ENCODE data around the gene PPARD. TPM values are rescaled to one million over a fixed set of nuclear protein-coding genes. Genes with fewer than 3 reads are reported as not detected.
A peak's percentile ranks its signal among the peaks of the same experiment; 100 is the strongest.
"Not testable (repeated sequence)": the region's sequence is repeated elsewhere in the genome, so short reads cannot be mapped to it uniquely, and the experiment has no call there.

PPARD gene
- total and polyA plus RNA-seq, 11 donors: 10.0 to 23.8 (median 13.8) TPM

- Histone ChIP-seq H3K4me1 (peaks cover 0 to 86% (median 18%) of the 10 kb centered on the region in 12 donors), H3K4me3 (peak overlapping the region in 1 of 12 donors; percentile 71), H3K36me3 (peaks cover 0 to 9% (median 0%) of the 10 kb centered on the region in 9 donors), H3K27me3 (no peaks in the 10 kb centered on the region), H3K27ac (peak overlapping the region in 3 of 12 donors; percentile 9 to 93 (median 41)), H3K9me3 (no peaks in the 10 kb centered on the region)
- no peak for DNase-seq
- no peak for TF ChIP-seq POLR2A (IDR thresholded peaks at IDR 0.05)
- TF ChIP-seq CTCF (IDR thresholded peaks at IDR 0.05): no peak
- no peak for ATAC-seq
- intact Hi-C loops (cut with DNase I): no loop called here
These were observed 41.5 kb upstream of the PPARD start for GRCh38 chr6:35300848-35301247.

- Histone ChIP-seq H3K27me3 (no peaks in the 10 kb centered on the region), H3K36me3 (no peaks in the 10 kb centered on the region), H3K27ac (peak overlapping the region in 4 of 12 donors; percentile 12 to 93 (median 40)), H3K4me1 (peaks cover 0 to 77% (median 6%) of the 10 kb centered on the region in 12 donors), H3K9me3 (no peaks in the 10 kb centered on the region), H3K4me3 (peak overlapping the region in 2 of 12 donors; percentile 1 to 44)
- 40 to 55% (median 49%) methylated on average over 5 to 6 of the region's 6 CpGs for WGBS, 4 donors
- intact Hi-C loops (cut with DNase I): no loop called here
- ATAC-seq (peak; percentile 57 to 85 (median 78)), DNase-seq (peak in 4 of 5 donors; percentile 50 to 81 (median 56))
- TF ChIP-seq POLR2A (IDR thresholded peaks at IDR 0.05) (peak in 1 of 2 donors; percentile 18), CTCF (IDR thresholded peaks at IDR 0.05) (no peak)
These were observed 39.6 kb upstream of the PPARD start for GRCh38 chr6:35302604-35303241.

- no peak overlapping the region for H3K4me3 ChIP-seq
- H3K4me1 ChIP-seq: peaks cover 0 to 66% (median 1%) of the 10 kb centered on the region in 12 donors
- no peak for ATAC-seq
- no peak for DNase-seq
- H3K27me3 ChIP-seq: no peaks in the 10 kb centered on the region
- TF ChIP-seq CTCF (IDR thresholded peaks at IDR 0.05): no peak
- TF ChIP-seq POLR2A (IDR thresholded peaks at IDR 0.05): no peak
- WGBS, 4 donors: 71 to 82% (median 76%) methylated on average over 1 of the region's 1 CpG
- intact Hi-C loops (cut with DNase I): no loop called here
- no peaks in the 10 kb centered on the region for H3K9me3 ChIP-seq
- H3K27ac ChIP-seq: peak overlapping the region in 1 of 12 donors; percentile 93
- no peaks in the 10 kb centered on the region for H3K36me3 ChIP-seq
These were observed 38.1 kb upstream of the PPARD start for GRCh38 chr6:35304299-35304698.

GRCh38 chr6:35305117-35305516 is 37.2 kb upstream of the PPARD start:
- TF ChIP-seq CTCF (IDR thresholded peaks at IDR 0.05) (no peak), POLR2A (IDR thresholded peaks at IDR 0.05) (no peak)
- Histone ChIP-seq H3K9me3 (no peaks in the 10 kb centered on the region), H3K4me1 (peaks cover 0 to 69% (median 1%) of the 10 kb centered on the region in 12 donors), H3K27me3 (no peaks in the 10 kb centered on the region), H3K36me3 (no peaks in the 10 kb centered on the region), H3K27ac (no peak overlapping the region), H3K4me3 (no peak overlapping the region)
- no peak for DNase-seq
- intact Hi-C loops (cut with DNase I): no loop called here
- ATAC-seq: no peak
- WGBS, 4 donors: 91 to 95% (median 95%) methylated on average over 8 of the region's 8 CpGs

GRCh38 chr6:35307138-35307537 is 35.2 kb upstream of the PPARD start:
- intact Hi-C loops (cut with DNase I); H3K27me3 ChIP-seq; H3K9me3 ChIP-seq; ATAC-seq; DNase-seq; H3K4me3 ChIP-seq; H3K36me3 ChIP-seq: not testable (repeated sequence)
- 70 to 74% (median 72%) methylated on average over 15 of the region's 15 CpGs for WGBS, 4 donors
- H3K27ac ChIP-seq: peak overlapping the region in 1 of 12 donors; percentile 24
- peaks cover 0 to 69% (median 1%) of the 10 kb centered on the region in 12 donors for H3K4me1 ChIP-seq

GRCh38 chr6:35308543-35308942 is 33.8 kb upstream of the PPARD start:
- H3K27me3 ChIP-seq; H3K36me3 ChIP-seq; H3K27ac ChIP-seq; H3K9me3 ChIP-seq; H3K4me3 ChIP-seq; intact Hi-C loops (cut with DNase I); DNase-seq; ATAC-seq: not testable (repeated sequence)
- peaks cover 0 to 69% (median 0%) of the 10 kb centered on the region in 12 donors for H3K4me1 ChIP-seq
- 94 to 98% (median 96%) methylated on average over 2 of the region's 2 CpGs for WGBS, 4 donors
